PC-9 (cell line): ENCODE results near the gene KCNE1.

ENCODE experiments used
- EZH2 ChIP-seq: fragments of 200-600 bp; sonication (generic); IDR thresholded peaks from 2 replicates; pipeline ENCODE4 v1.8.0; 2017; ENCODE audit warnings: antibody characterized with exemption, low read depth
- TF ChIP-seq, protein P1 (sequence below): fragments of 200-600 bp; sonication (generic); conservative IDR thresholded peaks from 2 replicates; pipeline ENCODE4 v1.6.1; 2017; ENCODE audit warnings: mixed run types, antibody characterized with exemption, mild to moderate bottlenecking, moderate library complexity

DNA sequence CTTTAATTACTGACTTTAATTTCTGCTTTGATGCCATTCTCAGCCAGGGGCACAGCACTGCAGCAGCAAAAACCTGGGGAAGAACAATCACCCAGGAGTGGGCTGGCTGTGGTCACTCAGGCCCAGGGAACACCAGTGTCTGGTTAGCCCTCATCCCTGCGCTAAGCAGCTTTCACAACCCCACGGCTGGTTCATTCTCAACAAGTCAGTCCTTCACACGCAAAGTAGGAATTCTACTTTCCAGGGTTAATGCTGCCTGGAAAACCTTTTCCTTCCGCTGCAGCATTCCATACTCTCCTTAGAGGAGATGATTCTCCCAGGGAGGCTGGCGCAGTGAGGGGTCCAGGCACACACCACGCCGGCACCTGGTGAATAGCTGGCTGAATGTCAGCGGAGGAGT, 24.3 kb upstream of the KCNE1 start:
- TF ChIP-seq, protein P1, sequence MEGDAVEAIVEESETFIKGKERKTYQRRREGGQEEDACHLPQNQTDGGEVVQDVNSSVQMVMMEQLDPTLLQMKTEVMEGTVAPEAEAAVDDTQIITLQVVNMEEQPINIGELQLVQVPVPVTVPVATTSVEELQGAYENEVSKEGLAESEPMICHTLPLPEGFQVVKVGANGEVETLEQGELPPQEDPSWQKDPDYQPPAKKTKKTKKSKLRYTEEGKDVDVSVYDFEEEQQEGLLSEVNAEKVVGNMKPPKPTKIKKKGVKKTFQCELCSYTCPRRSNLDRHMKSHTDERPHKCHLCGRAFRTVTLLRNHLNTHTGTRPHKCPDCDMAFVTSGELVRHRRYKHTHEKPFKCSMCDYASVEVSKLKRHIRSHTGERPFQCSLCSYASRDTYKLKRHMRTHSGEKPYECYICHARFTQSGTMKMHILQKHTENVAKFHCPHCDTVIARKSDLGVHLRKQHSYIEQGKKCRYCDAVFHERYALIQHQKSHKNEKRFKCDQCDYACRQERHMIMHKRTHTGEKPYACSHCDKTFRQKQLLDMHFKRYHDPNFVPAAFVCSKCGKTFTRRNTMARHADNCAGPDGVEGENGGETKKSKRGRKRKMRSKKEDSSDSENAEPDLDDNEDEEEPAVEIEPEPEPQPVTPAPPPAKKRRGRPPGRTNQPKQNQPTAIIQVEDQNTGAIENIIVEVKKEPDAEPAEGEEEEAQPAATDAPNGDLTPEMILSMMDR: no peak
- TF ChIP-seq EZH2: no peak
